NB4 (cell line): Measurements from ENCODE around the gene RAB11FIP2.
"Not testable (repeated sequence)": the region's sequence is repeated elsewhere in the genome, so short reads cannot be mapped to it uniquely, and the experiment has no call there.

ENCODE experiments used
- DNase-seq: peaks from one replicate; pipeline ENCODE4 v3.0.0; 2010; ENCODE audit warnings: low read depth
- H3K4me3 ChIP-seq: one replicate; pipeline ENCODE4 v1.5.1; 2011; ENCODE audit warnings: mild to moderate bottlenecking, low read depth, low read length, moderate library complexity
- MYC ChIP-seq: IDR thresholded peaks from 2 replicates; pipeline ENCODE4 v1.6.1; 2011; ENCODE audit warnings: low read depth, low read length
- POLR2A ChIP-seq: IDR thresholded peaks from 2 replicates; pipeline ENCODE4 v1.6.1; 2011; ENCODE audit warnings: mild to moderate bottlenecking; ENCODE audit not compliant: insufficient read length; ENCODE audit errors: extremely low read depth
- TF ChIP-seq, protein P1 (sequence below): IDR thresholded peaks from 2 replicates; pipeline ENCODE4 v1.6.1; 2011; ENCODE audit warnings: low read depth, low read length
- TF ChIP-seq, protein P2 (sequence below): IDR thresholded peaks from one replicate; pipeline ENCODE4 v1.5.1; 2012; ENCODE audit warnings: low read depth, low read length

Gene RAB11FIP2

GRCh38 chr10:118072840-118073239, 26.1 kb upstream of the RAB11FIP2 start:
- TF ChIP-seq MYC (no peak), POLR2A (no peak)
- TF ChIP-seq, protein P1, sequence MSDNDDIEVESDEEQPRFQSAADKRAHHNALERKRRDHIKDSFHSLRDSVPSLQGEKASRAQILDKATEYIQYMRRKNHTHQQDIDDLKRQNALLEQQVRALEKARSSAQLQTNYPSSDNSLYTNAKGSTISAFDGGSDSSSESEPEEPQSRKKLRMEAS, result no peak
- TF ChIP-seq, protein P2, sequence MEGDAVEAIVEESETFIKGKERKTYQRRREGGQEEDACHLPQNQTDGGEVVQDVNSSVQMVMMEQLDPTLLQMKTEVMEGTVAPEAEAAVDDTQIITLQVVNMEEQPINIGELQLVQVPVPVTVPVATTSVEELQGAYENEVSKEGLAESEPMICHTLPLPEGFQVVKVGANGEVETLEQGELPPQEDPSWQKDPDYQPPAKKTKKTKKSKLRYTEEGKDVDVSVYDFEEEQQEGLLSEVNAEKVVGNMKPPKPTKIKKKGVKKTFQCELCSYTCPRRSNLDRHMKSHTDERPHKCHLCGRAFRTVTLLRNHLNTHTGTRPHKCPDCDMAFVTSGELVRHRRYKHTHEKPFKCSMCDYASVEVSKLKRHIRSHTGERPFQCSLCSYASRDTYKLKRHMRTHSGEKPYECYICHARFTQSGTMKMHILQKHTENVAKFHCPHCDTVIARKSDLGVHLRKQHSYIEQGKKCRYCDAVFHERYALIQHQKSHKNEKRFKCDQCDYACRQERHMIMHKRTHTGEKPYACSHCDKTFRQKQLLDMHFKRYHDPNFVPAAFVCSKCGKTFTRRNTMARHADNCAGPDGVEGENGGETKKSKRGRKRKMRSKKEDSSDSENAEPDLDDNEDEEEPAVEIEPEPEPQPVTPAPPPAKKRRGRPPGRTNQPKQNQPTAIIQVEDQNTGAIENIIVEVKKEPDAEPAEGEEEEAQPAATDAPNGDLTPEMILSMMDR, result no peak
- no peak for DNase-seq
- H3K4me3 ChIP-seq, result no peak overlapping the region

DNA sequence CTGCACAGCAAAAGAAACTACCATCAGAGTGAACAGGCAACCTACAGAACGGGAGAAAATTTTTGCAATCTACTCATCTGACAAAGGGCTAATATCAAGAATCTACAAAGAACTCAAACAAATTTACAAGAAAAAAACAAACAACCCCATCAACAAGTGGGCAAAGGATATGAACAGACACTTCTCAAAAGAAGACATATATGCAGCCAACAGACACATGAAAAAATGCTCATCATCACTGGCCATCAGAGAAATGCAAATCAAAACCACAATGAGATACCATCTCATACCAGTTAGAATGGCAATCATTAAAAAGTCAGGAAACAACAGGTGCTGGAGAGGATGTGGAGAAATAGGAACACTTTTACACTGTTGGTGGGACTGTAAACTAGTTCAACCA, 20.6 kb upstream of the RAB11FIP2 start:
- not testable (repeated sequence) for DNase-seq, H3K4me3 ChIP-seq

- H3K4me3 ChIP-seq, result no peak overlapping the region
- DNase-seq, result no peak
- TF ChIP-seq POLR2A (no peak), MYC (no peak)
- TF ChIP-seq, protein P2, result no peak
Observed at GRCh38 chr10:118062798-118063238, 16.1 kb upstream of the RAB11FIP2 start.

DNA sequence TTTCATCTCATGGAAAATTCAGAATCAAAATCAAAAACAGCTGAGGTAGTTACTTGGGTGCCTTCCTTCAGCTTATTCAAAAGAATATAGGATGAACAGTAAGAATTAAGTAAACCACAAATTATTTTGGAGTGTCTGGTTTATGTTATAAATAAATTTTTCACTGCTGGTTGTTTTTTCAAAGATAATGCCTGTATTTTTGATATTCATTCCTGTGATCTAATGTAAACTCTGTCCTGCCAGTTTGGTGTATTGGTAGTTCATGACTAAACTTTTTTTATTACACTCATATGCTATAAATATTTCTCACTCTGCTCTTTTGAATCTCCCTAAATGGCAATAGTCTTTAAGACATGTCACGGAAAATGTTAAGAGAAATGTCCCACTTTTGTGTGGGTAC, 11.6 kb upstream of the RAB11FIP2 start:
- DNase-seq, result no peak
- TF ChIP-seq POLR2A (no peak), MYC (no peak)
- TF ChIP-seq, protein P1, result no peak
- TF ChIP-seq, protein P2, result no peak
- H3K4me3 ChIP-seq, result no peak overlapping the region

- TF ChIP-seq MYC, result no peak
- TF ChIP-seq, protein P2, result no peak
- TF ChIP-seq, protein P1, result no peak
- TF ChIP-seq POLR2A, result no peak
- no peak for DNase-seq
- H3K4me3 ChIP-seq, result no peak overlapping the region
Observed at GRCh38 chr10:118057361-118057760, 10.6 kb upstream of the RAB11FIP2 start.

DNA sequence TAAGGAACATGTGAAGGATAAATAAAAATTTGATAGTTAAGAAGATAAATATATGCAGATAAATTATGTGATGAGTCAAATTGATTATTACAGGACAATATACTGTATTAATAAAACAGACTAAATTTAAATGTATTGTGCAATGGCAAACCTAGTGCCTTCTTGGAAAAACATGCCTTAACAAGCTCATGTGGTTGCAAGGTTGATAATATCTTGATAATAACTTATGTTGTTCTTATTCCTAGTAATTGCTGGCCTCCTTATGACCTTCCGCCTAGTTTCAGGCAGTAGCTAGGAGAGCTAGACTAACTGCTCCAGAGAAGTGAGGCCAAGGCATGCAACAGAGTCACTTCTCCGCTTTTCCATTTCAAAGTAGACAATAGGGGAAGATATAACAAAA, 7.6 kb upstream of the RAB11FIP2 start:
- TF ChIP-seq, protein P2, result no peak
- TF ChIP-seq, protein P1, result no peak
- TF ChIP-seq MYC, result no peak
- no peak for TF ChIP-seq POLR2A
- H3K4me3 ChIP-seq, result no peak overlapping the region

DNA sequence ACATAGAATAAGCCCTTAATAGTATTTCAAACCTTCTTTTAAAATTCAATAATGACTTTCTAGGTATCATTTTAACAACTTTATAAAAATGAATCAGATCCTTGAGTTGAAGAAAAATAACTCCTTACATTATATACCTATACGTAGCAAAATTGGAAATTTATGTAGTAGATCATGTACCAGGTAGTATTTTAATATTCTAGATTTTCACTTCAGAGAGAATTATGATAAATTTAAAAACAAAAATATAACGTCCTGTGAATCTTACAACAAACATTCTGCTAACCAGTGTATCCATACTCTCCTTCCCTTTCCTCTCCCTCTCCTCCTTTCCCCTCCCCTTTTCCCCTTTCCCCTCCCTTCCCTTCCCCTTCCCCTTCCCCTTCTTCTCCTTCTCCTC, 6.1 kb upstream of the RAB11FIP2 start:
- TF ChIP-seq MYC (no peak), POLR2A (no peak)
- TF ChIP-seq, protein P1, result no peak
- TF ChIP-seq, protein P2, result no peak
- no peak overlapping the region for H3K4me3 ChIP-seq
- no peak for DNase-seq

More for the DNA sequence above, 7.6 kb upstream of the RAB11FIP2 start:
- DNase-seq, result no peak
